GM18498 (cell line): ENCODE data around the gene ASIC2.

ENCODE experiments used
- ATAC-seq: cut with Tn5 transposase; IDR thresholded peaks from one replicate; pipeline ENCODE4 v1.9.1; 2021; ENCODE audit warnings: mild to moderate bottlenecking, moderate library complexity; ENCODE audit not compliant: unreplicated experiment

Gene ASIC2

GRCh38 chr17:33209671-33210070 is 83.4 kb downstream of the ASIC2 start:
- ATAC-seq = no peak

GRCh38 chr17:33207231-33207630 is 85.9 kb downstream of the ASIC2 start:
- no peak for ATAC-seq

- ATAC-seq = no peak
These were observed 87.5 kb downstream of the ASIC2 start for GRCh38 chr17:33205552-33205951.

DNA sequence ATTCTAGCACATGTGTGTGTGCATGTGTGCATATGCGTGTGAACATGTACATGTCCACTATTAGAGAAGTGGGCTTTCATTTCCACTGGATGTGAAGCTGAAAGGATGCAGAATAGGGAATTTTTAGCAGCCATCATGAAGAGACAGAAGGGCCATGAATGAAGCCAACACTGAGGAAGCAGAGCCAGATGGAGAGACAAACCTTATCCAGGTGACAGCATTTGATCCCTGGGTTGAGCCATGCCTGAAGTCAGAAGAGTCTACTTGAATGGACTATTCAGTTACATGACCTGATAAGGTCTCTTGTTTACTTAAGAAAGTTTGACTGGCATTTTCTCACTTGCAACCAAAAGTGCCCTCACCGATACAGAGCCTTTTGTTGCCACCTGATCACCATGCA is 88.4 kb downstream of the ASIC2 start:
- no peak for ATAC-seq

- no peak for ATAC-seq
These were observed 88.9 kb downstream of the ASIC2 start for GRCh38 chr17:33204156-33204555.

DNA sequence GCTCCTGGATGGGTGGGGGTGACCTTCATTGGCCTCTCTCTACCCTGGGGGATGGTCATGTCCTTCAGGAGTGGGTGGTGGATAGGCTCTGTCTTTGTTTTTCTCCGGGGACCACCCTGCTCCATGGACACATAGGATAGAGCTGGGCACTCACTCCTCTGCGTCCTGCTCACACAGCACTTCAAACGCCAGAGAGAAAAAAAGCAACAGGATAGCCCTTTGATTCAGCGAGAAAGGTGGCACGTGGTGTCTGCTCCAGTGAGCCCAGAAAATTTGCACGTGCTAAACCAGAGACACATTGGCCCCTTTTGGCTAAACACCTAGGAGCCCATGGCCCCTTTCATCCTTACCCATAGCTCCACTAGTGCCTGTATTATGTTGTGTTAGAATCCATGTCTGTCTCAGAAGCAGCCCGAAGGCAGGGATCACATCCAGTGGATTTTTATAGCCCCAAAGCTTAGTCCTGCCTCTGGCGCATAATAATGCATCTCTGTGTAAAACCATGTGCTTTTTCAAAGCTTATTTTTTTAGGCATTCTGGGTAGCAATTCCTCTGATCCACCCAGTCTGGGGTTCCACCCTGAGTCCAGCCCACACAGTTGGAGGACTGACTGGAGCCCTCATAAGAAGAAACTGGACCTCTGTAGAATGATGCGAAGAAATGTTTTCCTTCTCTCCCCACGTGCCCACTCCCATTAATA is 90.1 kb downstream of the ASIC2 start:
- ATAC-seq = no peak

GRCh38 chr17:33202021-33202420 is 91.1 kb downstream of the ASIC2 start:
- no peak for ATAC-seq

DNA sequence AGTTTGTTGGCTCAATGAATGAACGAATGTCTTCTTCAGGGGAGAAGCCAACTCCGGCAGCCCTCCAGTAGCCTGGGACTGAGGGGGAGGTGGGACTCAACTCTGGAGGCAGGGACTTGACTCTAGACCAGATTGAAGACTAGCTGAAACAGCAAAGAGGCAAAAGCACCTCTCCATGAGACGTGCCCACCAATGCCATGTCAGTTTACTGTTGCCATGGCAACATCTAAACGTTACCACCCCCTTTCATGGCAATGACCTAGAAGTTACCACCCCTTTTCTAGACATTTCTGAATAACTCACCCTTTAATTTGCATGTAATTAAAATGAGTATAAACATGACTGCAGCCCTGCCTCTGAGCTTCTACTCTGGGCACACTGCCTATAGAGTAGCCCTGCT is 91.8 kb downstream of the ASIC2 start:
- ATAC-seq = no peak

- ATAC-seq = no peak
These were observed 92.5 kb downstream of the ASIC2 start for GRCh38 chr17:33200587-33200986.

- no peak for ATAC-seq
These were observed 93.3 kb downstream of the ASIC2 start for GRCh38 chr17:33199571-33200510.

- no peak for ATAC-seq
These were observed 94.1 kb downstream of the ASIC2 start for GRCh38 chr17:33198954-33199353.

DNA sequence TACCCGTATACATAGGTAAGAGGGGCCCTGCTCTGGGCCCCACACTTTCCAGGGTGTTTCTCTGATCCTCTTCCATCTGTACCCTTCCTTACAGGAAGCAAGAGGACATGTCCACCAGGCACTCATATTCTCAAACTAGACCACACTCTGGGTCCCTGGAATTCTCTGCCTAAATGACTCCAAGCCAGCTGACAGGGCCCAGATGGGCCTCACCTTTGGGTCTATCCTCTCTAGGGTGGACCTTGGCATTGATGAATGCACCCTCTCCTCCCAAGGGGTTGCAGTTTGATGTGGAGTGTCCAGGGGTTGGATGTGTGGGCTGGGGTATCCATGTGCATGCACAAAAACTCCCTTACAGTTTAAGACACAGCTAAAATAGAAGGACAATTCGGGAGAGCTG is 95.8 kb downstream of the ASIC2 start:
- ATAC-seq = no peak

GRCh38 chr17:33196883-33197282 is 96.2 kb downstream of the ASIC2 start:
- no peak for ATAC-seq

DNA sequence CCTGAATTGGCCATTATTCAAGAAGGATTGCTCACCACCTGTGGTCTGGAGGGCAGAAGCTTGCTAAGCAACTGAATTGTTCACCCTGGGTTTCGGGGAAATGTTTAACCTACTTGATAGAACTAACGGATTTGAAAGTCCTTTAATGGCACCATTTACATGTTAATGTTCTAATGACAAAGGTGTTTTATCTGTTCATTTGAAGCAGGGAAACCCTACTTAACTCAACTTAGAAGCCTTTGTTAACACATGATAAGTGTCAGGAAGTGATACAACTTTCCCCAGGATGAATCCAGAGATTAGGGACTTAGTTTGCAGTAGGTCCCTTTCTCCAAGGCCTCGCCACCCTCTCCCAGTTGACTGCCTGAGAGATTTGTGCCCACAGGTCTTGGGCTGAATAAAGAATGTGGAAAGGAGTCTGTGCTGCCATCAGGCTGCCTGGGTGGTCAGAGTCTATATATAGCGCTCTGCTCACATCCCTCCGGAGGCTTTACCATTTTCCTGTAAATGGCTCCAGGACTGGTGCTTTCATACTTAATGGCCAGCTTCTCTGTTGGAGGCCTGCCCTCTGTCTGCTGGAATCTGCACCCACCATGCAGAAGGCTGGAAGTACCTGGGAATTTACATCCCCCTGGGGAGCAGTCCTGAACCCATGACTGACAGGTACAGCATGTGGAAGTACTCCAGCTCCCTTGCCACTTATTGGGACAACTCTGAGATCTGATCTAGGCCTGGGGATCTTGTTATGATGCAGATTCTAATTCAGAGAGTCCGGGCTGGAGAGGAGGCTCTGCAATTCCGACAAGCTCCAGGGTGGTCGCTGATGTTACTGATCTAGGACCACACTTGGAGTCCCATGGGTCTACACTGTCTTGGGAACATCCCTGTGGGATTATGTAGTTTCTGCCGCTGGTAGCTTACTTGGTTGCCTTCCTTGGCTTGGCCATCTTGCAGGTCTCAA is 99.9 kb downstream of the ASIC2 start:
- no peak for ATAC-seq

GRCh38 chr17:33183487-33184026 is 109.5 kb downstream of the ASIC2 start:
- no peak for ATAC-seq

DNA sequence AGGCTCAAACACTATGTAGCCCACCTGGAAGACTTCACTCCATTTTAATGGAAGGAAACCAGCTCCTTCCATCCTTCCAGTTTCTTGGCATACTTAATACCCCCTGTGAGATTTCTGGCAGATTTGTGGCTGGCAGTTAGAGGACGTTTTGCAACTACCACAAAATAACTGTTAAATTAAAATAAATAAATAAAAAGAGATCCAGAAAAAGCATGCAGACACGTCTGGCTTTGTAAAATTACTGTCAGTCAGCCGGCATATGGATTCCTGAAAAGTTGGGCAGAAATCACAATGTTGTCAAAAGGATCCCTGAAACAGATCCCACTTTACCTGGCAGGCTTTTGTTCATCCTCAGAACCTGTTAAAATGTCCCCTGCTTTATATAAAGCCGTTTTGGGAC is 113.9 kb downstream of the ASIC2 start:
- ATAC-seq = no peak

- no peak for ATAC-seq
These were observed 114.4 kb downstream of the ASIC2 start for GRCh38 chr17:33178681-33179080.

DNA sequence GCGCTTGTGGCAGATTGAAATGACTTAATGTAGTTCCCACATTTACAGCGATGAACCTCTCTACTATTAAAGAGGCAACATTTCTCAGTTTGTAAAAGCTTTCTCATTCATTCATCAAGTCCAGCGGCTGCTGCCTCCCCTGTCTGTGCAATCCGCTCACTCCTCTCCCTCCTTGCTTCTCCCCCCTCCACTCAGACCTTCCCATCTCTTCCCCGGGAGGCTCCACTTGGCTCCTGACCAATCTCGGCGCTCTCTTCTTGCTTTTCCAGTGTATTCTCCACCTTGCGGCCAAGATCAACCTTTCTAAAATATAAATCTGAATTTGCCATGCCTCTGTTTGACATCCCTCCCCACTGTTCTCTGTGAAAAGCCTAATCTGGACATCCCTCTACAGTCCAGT is 117.5 kb downstream of the ASIC2 start:
- no peak for ATAC-seq

GRCh38 chr17:33171931-33172330 is 121.2 kb downstream of the ASIC2 start:
- no peak for ATAC-seq

- ATAC-seq = no peak
These were observed 123.4 kb downstream of the ASIC2 start for GRCh38 chr17:33169580-33170285.
